SK-N-SH (cell line): ENCODE data around the gene SIL1.

Source experiments
- CTCF ChIP-seq: fragments of 200-600 bp; sonication (generic); IDR thresholded peaks from 2 replicates; pipeline ENCODE4 v1.6.1; 2017; ENCODE audit warnings: antibody characterized with exemption, mild to moderate bottlenecking, moderate library complexity
- EZH2phosphoT487 ChIP-seq: fragments of 200-600 bp; sonication (generic); IDR thresholded peaks from 2 replicates; pipeline ENCODE4 v1.6.1; 2017; ENCODE audit warnings: low read depth, mixed run types, mild to moderate bottlenecking, antibody characterized with exemption, moderate library complexity, borderline replicate concordance
- FOSL2 ChIP-seq: IDR thresholded peaks from 2 replicates; pipeline ENCODE4 v1.4.0; 2012; ENCODE audit warnings: low read depth, mild to moderate bottlenecking, moderate library complexity, borderline replicate concordance
- POLR2AphosphoS5 ChIP-seq: IDR thresholded peaks from 2 replicates; pipeline ENCODE4 v1.6.1; 2012; ENCODE audit warnings: low read depth, low read length
- RAD21 ChIP-seq: IDR thresholded peaks from 2 replicates; pipeline ENCODE4 v1.6.1; 2012; ENCODE audit warnings: mild to moderate bottlenecking, low read length
- RFX5 ChIP-seq: IDR thresholded peaks from 2 replicates; pipeline ENCODE4 v1.6.1; 2012; ENCODE audit warnings: mild to moderate bottlenecking, improper control_type of control experiment, low read length
- SIN3A ChIP-seq: IDR thresholded peaks from 2 replicates; pipeline ENCODE4 v1.6.1; 2012; ENCODE audit warnings: low read depth, mild to moderate bottlenecking, low read length, moderate library complexity, borderline replicate concordance
- ZBTB33 ChIP-seq: IDR thresholded peaks from 2 replicates; pipeline ENCODE4 v1.4.0; 2012; ENCODE audit warnings: low read depth, borderline replicate concordance
- TF ChIP-seq, protein P1 (sequence below): IDR thresholded peaks from 2 replicates; pipeline ENCODE4 v1.4.0; 2012; ENCODE audit warnings: low read depth
- TF ChIP-seq, protein P2 (sequence below): IDR thresholded peaks from 2 replicates; pipeline ENCODE4 v1.6.1; 2012; ENCODE audit warnings: mild to moderate bottlenecking, low read depth, low read length, moderate library complexity

GRCh38 chr5:138954257-138955012 lies 243.7 kb downstream of the SIL1 start:
- TF ChIP-seq RFX5 (no peak), CTCF (no peak), ZBTB33 (no peak), POLR2AphosphoS5 (no peak), RAD21 (no peak), SIN3A (no peak), FOSL2 (no peak), EZH2phosphoT487 (no peak)
- TF ChIP-seq, protein P1, sequence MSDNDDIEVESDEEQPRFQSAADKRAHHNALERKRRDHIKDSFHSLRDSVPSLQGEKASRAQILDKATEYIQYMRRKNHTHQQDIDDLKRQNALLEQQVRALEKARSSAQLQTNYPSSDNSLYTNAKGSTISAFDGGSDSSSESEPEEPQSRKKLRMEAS, result no peak
- TF ChIP-seq, protein P2, sequence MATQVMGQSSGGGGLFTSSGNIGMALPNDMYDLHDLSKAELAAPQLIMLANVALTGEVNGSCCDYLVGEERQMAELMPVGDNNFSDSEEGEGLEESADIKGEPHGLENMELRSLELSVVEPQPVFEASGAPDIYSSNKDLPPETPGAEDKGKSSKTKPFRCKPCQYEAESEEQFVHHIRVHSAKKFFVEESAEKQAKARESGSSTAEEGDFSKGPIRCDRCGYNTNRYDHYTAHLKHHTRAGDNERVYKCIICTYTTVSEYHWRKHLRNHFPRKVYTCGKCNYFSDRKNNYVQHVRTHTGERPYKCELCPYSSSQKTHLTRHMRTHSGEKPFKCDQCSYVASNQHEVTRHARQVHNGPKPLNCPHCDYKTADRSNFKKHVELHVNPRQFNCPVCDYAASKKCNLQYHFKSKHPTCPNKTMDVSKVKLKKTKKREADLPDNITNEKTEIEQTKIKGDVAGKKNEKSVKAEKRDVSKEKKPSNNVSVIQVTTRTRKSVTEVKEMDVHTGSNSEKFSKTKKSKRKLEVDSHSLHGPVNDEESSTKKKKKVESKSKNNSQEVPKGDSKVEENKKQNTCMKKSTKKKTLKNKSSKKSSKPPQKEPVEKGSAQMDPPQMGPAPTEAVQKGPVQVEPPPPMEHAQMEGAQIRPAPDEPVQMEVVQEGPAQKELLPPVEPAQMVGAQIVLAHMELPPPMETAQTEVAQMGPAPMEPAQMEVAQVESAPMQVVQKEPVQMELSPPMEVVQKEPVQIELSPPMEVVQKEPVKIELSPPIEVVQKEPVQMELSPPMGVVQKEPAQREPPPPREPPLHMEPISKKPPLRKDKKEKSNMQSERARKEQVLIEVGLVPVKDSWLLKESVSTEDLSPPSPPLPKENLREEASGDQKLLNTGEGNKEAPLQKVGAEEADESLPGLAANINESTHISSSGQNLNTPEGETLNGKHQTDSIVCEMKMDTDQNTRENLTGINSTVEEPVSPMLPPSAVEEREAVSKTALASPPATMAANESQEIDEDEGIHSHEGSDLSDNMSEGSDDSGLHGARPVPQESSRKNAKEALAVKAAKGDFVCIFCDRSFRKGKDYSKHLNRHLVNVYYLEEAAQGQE, result no peak
